Activated T-helper 1 cell treated with anti-CD3 and anti-CD28 coated beads, Interleukin-2, amount 50 U/mL, for 16 hours (primary cell): ENCODE measurements around the gene LEMD3.

ENCODE experiments used
- DNase-seq, 2 donors: peaks; one replicate each; pipeline ENCODE4 v3.0.0-alpha.2; 2020; ENCODE audit warnings: low read depth in 1 of 2, low spot score in 1 of 2

Gene LEMD3

DNA sequence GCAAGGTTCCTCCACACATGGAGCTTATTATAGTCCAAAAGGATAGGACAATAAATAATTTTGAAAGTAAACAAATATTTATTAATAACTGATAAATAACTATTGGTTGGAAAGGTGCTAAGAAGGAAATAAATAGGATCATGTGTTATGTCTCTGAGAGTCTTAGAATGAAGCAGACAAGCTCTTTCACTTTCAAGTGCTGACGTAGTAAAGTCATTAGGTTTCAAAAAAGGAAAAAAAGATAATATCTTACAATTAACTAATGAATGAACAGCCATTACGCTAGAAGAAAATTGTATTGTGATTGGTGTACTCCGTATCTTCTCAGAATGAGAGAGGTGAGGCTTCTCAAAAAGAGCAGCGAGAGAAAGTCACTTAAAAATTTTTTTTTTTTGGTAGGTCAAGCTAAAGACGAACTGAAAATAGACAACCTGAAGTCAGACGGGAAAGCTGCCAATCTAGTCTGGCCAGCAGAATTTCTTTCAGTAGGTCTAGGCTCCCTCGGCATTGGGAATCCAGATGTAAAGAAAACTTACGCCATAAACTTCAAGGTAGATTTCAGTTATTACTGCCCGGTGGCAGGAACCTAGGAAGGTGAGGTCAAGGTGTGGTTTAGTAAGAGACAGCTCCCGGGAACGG is 583 bp upstream of the LEMD3 start:
- DNase-seq = no peak

DNA sequence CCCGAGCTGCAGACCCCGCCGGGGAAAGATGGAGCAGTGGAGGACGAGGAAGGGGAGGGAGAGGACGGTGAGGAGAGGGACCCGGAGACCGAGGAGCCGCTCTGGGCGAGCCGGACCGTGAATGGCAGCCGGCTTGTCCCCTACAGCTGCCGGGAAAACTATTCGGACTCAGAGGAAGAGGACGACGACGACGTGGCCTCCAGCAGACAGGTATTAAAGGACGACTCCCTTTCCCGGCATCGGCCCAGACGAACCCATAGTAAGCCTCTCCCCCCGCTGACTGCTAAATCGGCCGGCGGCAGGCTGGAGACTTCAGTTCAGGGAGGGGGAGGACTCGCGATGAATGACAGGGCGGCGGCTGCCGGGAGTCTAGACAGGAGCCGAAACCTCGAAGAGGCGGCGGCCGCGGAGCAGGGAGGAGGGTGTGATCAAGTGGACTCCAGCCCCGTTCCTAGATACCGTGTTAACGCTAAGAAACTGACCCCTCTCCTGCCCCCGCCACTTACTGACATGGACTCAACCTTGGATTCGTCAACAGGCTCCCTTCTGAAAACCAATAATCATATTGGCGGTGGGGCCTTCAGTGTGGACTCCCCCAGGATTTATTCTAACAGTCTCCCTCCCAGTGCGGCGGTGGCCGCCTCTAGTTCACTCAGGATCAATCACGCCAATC is 962 bp downstream of the LEMD3 start:
- peak; percentile 30 to 36 for DNase-seq

DNA sequence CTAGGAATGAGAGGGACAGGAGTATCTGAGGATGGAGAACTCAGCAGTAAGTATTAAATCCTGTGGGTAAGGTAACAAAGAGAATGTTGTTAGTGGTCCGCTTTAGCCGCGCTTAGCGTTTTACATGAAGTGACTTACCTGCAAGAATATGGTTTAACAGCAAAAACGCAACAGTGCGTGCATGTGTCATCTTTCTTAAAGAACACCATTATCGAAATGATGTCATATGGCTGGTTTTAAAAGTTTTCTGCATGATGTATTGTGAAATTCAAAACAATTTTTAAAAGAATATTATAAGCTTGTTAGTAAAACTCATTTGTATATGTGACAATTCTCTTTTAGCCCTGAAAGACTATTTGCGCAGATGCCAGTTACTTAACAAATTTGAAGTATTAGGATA is 1.7 kb downstream of the LEMD3 start:
- no peak for DNase-seq

DNA sequence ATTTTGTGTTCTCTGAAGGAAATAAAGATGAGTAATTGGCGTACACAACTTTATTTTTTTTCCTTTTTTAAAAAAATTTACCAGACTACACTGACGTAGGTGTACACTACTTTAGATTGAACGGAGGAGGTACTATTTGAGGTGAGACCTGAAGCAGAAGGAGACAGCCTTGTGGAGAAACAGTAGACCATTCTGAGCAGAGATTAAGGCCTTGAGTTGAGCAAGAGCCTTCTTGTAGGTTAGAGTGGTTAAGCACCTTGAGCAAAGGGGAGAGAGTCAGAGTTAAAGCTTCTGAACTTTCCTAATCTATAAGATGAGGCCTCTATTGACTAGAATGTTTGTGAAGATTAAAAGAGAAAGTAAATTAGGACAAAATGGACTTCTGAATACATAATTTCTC is 2.5 kb downstream of the LEMD3 start:
- no peak for DNase-seq

DNA sequence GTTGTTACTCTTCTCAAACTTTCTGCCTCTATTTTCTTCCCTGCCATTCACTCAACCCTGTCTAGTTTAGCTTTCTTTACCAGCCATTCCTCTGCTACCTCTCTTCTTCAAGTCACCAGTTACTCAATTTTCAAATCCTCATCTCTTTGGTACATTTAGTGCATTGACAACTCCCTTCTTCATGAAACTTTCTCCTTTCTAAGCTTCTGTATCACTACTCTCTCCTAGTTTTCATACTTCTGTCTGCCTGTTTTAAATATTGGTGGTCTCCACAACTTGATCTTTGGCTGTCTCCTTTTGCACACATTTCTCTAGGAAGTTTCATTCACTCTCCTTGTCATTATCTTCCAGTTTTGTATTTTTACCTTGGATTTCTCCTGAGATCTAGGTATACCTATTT is 6.0 kb downstream of the LEMD3 start:
- DNase-seq = no peak

DNA sequence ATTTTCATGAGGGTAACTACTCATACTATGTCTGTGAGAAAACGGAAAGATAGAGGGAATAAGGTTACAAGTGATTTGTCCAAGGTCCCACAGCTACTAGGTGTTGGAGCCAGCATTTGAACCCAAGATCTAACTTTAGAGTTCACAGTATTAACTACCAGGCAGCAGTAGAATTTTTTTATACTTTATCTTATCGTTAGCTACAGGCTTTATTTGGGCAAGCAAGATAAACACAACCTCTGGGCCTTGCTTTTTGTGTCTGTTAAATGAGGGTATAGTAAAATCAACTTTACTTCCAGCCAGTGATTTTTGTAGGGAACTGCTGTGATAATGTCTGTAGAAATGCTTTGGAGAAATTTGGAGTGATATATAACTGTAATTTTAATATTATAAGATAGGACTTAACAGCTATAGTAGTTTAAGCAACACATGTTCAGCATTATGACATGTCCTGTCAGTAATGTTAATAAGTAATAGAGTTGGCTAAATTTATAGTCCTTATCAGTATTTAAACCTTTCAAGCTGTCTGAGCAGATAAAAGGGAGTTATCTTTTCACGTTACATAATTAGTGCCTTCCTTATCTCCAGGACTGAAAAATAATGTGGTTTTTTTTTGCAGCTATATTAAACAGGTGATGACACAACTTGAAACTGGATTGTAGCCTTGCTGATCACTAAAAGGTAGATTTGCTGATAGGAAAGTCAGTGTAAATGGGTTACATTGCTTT is 12.8 kb downstream of the LEMD3 start:
- no peak for DNase-seq

DNA sequence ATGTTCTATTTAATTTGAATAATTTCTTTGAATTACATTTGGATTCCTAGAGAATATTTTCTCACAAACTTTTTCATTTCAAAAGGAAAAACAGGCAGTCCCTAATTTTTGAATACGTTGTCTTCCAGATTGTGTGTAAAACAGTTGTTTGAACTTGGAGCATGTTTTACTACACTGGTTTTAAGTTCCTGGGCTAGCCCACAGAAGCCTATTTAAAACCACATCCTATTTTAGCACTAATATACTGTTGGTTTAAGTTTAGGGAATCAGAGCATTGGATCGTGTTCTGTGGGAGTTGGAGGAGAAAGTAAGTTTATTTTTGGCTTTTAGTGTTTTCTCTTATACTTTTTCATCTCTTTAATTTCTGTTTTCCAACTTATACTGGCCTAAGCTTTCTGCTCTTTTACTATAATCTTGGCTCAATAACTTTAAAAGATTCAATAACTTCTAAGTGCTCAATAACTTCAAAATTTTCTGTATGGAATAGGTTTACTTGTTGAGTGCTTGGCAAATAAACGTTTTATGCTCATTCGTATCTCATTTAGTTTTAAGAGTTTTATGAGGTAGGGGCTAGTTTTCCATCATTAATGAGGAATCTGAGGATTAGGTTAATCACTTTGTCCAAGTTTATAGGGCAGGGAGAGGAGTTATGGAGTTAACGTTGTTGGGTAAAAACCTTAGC is 14.9 kb downstream of the LEMD3 start:
- no peak for DNase-seq

DNA sequence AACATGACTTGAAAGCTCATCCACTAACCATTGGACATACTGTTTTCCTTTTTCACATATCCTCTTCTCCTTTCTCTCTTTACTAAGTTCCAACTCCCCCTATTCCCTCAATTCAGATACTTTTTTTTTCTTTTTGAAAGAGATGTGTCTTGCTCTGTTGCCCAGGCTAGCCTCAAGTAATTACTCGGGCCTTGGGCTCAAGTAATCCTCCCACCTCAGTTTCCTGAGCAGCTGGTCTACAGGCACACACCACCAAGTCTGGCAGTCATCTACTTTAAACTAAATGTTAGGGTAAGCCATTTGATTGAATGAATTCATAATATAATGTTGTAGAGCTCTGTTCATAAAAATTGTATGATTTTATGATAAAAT is 15.5 kb downstream of the LEMD3 start:
- no peak for DNase-seq

DNA sequence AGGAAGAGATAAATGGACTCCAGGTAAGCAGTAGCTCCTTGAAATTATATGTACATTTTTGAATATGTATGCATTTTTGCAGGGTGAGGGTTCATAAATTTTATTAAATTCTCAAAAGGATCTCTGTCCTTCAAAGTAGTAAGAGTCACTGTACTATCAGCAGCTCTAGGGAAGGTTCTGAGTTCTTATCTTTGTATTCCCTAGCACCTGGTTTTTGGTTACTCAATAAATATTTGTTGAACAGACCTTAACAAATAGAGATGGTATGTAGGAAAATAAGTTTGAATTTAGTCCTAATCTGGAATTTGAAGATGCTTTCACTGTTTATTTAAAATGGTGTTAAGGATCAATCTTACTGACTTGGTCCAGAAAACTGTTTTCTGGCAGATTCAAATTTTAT is 18.3 kb downstream of the LEMD3 start:
- DNase-seq = no peak

DNA sequence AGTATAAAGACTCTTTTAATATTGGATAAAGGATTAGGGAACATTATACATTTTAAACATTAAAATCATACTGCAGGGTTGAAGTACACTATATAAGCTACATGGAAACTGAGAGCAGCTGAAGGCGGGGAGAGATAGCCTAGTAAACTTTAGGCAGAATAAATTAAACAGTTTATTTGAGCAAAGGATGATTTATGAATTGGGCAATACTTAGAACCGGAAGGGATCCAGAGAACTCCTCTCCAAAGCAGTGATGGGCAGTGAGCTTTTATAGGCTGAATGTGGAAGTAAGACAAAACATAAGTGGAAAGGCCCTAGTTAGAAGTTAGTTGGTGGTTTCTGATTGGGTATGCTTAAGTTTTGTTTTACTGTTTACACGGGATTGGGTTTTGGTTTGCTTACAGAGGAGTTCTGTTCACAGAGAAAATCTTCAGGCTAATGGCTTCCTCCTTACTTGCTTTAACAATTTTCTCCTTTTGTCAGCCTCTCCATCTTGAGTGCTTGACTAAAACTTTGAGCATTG is 18.9 kb downstream of the LEMD3 start:
- no peak for DNase-seq

DNA sequence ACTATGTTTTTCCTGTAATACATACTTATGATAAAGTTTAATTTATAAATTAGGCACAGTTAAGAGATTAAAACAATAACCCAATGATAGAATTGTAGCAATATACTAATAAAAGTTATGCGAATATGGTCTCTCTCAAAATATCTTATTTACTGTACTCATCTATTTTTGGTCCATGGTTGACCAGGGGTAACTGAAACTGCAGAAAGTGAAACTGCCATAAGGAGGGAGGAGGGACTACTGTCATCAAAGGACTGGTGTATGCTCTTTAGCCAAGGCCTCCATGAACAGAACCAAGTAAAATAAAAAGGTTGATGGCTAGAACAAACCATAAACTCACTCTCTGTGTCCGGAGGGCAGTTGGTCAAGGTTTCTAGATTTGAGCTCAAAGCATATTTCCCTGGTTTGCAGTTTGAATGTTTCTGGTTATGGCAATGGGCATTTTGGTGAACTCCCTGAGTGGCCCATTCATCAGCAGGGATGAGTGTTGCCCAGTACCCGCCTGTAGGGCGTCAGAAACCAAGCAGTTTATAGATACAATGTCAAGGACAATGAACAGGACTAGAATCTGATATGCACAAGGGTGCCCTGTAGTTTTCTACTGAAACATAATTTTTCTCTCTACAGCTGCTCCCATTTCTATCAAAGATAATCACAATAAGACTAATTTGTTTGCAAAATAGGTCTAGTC is 19.8 kb downstream of the LEMD3 start:
- no peak for DNase-seq

DNA sequence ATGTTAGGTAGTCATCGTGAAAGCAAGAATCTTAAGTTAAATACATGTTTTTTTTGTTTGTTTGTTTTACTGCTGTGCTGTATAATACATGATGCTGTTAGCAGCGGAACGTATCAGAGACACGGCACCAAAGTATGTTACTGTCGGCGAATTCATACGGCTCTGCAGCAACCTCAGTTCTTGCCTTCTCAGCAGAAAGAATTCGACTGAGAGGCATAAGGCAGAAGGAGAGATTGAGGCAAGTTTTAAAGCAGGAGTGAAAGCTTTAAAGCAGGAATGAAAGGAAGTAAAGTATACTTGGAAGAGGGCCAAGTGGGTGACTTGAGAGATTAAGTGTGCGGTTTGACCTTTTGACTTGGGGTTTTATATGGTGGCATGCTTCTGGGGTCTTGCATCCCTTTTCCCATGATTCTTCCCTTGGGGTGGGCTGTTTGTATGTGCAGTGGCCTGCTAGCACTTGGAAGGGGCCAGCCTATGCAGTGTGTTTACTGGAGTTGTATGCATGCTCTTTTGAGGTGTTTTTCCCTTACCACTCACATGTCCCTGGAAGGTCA is 23.7 kb downstream of the LEMD3 start:
- no peak for DNase-seq

DNA sequence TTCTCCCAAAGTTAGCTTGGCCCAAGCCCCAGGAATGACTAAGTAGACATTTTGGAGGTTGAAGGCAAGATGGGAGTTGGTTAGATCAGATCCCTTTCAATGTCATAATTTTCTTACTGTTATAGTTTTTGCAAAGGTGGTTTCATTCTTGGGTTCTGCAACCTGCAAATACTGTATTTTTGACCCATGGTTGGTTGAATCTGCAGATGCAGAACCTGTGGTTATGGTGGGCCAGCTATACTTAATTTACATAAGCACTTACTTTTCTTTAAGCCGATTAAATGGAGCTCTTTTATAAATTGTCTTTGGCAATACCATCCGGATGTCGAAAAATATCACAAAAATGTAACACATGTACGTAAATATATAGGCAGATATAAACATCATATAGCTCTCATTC is 25.6 kb downstream of the LEMD3 start:
- DNase-seq = no peak

DNA sequence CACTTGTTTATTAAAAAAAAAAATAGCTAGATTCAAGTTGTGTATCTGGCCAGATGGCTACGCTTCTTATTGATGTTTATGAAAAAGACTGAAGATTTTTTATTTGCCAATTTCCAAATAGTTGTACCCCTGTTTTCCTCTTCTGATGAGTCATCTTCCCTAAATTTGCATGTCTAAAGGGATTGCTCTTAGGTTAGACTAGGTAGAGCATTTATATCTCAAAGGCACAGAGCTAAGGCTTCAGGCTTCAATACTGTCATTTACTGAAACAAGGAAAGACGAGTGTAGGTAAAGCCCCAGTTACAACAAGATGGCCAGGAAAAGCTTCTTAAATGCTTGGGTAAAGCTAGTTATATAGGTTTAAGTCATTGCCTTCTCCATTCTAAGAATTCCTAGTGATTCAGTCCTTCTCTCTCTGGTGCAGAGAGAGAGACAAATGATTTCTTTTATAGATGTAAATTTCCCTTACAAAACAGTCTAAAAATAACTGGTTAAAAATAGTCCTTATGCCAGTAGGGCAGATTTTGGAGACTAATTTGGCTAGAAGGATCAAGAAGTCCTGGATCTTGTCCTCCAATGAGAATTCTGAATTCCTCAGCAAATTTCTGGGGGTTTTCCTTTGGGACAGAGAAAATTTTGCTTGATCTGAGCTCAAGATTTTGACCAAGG is 26.1 kb downstream of the LEMD3 start:
- no peak for DNase-seq

DNA sequence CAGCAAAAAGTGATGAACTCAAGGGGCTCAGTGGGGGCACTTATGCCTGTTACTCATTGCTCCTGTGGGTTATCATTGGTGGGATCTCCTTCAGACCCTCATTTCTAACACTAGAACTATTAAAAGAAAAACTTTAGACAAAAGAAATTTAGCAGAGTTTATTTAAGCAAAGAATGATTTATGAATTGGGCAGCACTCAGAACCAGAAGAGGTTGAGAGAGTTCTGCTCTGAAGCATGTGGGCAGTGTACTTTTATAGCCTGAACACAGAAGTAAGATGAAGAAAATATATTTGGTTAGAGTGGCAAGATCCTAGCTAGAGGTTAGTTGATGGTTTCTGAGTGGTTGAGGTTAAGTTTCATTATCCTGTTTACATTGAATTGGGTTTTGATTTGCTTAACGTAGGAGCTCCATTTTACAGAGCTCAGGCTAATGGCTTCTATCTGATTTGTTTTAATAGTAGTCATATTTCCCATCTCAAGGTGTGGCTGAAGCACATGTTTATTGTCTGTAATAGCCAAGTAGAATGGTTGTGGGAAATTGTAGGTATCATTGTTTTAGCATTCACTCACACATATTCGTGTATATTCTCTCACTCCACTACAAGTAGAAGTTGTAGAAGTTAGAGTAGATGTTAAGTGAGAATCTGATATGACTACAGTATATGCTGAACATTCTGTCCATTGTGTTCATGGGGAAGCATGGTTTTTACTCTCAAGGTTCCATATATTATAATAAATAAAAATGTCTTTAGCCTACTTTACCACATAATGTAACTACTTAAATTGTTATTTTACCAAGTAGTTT is 27.6 kb downstream of the LEMD3 start:
- DNase-seq = no peak

DNA sequence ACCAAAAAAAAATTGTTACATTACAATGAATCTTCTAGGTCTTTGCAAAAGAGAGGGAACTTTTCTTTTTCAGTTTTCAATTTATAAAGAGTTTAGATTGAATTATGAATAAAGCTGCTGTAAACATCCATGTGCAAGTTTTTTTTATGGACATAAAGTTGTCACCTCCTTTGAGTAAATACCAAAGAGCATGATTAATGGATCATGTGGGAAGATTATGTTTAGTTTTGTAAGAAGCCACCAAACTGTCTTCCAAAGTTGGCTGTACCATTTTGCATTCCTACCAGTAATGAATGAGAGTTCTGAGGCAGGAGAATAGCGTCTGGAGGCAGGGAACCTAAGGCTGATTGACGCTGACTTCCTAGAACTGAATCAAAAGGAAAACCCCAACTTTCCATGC is 30.2 kb downstream of the LEMD3 start:
- DNase-seq = no peak

DNA sequence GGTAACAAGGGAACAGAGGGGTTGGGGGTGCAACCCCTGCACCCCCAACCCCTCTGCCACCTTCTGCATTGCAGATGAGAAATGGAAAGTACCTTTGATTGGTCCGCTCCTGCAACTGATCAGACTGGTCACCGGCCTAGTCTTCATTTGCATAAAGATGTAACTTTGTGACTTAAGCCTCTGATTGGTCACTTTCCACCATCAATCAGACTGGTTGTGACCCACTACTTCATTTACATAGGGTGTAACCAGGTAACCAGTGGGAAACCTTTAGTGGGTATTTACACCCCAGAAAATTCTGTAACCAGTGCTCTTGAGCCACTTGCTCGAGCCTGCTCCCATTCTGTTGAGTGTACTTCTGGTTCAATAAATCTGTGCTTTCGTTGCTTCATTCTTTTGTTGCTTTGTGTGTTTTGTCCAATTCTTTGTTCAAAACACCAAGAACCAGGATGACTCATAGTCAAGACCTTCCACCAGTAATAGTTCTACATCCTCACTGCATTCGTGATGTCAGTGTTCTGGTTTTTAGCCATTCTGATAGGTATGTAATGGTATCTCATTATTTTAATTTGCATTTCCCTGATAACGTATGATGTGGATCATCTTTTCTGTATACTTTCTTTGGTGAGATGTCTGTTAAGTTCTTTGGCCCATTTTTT is 30.8 kb downstream of the LEMD3 start:
- DNase-seq = no peak

DNA sequence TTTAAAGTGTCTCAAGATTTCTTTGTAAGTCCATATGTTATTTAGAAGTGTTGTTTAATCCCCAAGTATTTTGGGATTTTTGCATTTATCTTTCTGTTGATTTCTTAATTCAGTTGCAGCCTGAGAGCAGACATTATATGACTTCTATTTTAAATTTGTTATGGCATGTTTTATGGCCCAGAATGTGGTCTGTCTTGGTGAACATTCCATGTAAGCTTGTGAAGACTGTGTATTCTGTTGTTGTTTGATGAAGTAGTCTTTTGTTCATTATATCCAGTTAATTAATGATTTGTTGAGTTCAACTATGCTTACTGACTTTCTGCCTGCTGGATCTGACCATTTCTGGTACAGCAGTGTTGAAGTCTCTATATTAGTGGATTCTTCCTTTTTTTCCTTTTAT is 34.0 kb downstream of the LEMD3 start:
- no peak for DNase-seq

DNA sequence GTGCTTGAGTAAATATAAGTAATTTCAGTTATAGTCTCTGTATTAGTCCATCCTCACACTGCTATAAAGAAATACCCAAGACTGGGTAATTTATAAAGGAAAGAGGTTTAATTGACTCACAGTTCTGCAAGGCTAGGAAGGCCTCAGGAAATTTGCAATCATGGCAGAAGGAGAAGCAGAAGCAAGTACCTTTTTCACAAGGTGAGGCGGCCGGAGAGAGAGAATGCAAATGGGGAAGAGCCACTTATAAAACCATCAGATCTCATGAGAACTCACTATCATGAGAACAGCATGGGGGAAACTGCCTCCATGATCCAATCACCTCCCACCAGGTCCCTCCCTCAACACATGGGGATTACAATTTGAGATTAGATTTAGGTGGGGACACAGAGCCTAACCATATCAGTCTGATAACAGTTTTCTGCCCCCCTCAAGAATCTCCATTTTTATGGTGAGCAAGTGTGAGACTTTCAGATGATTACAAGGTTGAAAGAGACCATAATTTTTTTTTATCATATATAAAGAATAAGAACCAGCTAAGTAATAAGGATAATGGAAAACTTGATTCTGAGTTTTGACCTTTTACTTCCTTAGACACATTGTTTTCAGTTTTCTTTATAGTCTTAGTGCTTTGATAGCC is 35.6 kb downstream of the LEMD3 start:
- no peak for DNase-seq
